NCI-H2107 treated with DMSO at 0.1 percent for 48 hours (cell line): Measurements from ENCODE around the gene LRRC45.

ENCODE experiments used
- DNase-seq: peaks from one replicate; lab custom pipeline; 2025; ENCODE audit not compliant: unreplicated experiment; lab: John Stamatoyannopoulos, UW

Gene LRRC45

DNA sequence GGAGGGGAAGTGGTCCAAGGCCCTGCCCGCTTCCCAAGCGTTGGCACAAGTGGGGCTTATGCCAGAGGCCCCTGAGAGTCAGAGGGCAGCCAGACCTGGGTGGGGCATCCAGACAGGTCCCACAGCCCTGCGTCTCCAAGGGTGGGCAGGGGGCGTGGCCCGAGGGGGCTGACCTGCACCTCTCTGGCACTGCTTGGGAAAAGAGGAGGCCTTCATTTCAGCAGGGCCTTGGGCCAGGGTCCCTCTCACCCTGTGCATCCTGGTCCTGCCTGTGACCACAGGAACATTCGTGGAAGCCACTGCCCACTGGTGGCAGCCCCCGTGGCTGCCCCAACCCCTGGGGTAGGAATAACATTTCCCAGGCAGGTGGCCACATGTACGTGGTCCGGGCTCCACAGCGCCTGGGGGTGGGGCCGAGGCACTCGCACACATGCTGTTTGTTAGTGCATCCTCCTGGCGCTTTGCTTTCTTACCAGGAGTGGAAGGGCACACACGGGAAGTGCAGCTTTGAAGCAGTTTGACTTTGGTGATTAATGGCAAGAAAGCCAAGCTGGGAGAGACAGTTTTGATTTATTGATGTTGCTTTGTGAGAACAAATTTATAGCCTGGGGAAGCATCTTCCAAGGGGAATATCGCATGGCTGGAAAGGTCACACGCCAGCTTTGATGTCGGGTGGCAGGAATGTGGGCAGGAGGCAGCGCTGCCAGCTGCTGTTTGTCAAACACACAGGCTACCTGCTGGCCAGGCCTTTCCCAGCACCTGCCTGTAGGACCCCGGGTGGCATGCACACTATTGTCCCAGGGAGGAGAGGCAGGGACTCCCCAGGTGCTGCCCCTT is 4.7 kb upstream of the LRRC45 start:
- no peak for DNase-seq

DNA sequence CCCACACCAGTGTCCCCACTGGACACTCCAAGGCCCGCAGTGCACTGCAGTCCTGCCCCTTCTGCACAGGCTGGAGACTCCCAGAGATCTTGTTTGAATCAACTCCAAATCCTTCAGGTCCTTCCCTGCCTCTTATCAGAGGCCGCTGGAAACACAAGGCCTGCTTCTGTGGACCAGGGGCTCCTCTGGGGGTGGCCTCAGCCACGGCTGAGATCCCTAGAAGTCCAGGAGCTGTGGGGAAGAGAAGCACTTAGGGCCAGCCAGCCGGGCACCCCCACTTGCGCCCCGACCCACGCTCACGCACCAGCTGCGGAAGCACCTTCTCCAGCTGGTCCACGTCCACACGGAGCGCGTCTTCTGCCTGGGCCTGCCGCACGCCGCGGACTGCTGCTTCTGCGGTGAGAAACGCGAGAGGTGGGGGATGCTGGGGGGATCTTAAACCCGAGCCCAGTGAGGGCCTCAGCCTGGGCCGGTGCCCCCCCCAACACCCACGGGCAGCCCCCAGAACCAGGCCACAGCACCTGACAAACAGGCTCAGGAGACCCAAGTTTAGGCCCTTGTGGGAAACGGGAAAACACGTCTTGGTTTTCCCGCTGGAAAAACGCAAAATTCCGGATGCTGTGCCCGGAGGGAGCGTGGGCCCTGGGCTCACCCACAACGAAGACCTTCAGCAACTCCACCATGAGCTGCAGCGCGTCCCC is 4.0 kb upstream of the LRRC45 start:
- no peak for DNase-seq

DNA sequence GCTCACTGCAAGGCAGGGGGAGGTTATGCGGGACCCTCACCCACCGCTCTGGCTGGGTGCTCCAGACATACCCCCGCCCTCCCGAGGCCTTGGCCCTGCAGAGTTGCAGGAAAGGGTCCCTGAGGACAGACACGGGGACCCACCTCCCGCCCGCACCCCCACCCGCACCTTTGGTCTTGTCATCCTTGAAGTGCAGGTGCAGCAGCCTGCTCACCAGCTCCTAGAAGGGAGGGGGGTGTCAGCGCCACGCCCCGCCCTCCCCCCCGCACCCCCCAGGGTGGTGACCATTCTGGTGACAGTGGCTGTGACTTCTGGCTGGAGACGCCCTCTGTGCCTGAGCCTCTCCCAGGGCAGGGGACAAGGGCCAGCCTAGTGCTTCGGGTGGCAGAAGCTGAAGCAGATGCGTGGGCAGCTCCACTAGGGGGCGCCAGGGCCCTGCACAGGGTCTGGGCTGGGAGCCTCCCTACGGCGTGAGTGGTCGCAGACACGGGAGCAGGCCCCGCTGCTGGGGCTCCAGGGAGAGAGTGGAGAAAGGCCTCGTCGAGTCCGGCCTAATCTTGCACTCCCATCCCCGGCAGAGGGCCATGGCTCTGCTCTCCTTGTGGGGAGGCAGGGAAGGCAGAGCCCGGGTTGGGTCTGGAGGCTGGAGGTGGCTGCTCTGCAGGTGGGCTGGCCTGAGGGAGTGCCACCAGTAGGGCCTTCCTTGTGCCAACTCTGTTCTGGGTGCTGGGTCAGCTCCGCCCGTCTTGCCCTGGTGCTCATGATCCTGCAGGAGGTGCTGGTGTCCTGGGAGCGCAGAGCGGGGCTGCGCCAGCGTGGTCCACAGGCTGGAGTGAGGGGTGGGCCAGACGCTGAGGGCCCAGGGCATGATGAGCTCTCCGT is 3.2 kb upstream of the LRRC45 start:
- DNase-seq = no peak

DNA sequence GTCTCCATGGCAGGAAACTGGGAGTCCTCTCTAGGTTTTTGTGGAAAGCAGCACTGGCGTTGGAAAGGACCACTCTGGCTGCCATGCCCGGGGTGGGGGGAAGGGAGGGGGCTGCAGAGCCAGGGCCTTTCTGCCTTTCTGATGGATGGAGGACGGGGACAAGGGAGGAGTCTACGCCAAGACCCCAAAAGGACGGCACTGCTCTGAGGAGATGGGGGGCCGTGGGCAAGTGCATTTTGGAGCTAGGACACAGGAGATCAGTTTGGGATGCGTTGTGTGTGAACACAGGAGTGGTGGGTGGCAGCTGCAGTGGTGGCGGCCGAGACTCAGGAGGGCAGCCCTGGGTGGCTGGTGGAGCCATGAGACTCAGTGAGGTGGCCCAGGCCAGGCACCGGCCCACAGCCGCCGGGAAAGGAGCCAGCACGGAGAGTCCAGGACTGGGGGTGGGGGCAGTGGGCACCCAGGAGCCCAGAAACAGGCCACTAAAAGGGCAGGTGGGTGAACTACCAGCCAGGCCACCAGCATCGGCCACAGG is 2.5 kb upstream of the LRRC45 start:
- no peak for DNase-seq

DNA sequence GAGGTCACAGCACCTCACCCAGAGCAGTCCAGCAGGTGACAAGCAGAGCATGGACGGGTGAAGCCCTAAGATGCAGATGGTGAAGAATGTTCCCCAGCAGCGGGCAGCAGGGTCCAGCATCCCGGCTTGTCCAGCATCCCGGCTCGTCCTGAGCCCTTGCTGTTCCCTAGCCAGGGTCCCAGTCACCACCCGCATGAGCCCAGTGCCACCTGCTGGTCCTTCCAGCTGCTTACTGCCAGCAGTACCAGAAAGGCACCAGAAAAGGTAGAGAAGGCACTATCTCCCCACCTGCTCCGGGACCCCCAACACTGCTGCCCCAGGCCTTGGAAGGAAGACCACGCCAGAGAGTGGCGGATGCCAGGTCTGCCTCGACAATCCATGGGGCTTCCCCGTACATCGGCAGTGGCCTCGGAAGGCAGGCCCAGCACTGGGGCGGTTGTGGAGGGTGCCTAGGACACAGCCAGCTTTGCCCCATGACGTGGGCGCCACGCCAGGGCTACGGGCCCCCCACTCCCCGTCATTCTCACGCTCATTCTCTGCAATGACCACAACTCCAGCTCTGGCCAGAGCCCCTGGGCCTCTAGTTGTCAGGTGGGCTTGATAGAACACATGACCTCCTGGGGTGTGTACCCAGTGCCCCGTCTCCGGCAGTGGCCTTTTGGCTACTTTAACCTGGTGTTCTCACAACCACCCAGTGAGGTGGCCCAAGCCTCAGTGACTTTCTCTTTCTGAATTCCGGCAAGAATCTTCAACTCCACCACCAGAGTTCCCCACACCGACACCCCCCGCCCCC is 1.8 kb upstream of the LRRC45 start:
- DNase-seq = peak; percentile 32

DNA sequence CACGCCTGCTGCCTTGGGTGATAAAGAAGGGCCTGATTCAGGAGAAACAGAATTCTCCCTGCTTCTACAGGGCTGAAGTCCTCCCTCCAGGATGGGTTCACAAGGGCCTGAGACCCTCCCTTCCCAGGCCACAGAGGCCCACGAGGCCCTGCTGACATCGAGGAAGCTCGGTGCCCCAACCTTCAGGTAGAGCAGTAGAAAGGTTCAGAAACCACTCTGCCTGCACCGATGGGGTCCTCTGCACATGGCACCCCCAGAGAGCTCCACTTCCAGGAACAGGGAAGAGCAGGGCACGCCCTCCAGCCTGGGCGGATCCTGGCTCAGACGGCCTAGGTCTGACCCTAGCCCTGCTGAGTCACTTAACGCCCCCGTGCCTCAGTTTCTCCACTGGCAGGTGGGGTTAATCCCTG is 1.2 kb upstream of the LRRC45 start:
- no peak for DNase-seq

DNA sequence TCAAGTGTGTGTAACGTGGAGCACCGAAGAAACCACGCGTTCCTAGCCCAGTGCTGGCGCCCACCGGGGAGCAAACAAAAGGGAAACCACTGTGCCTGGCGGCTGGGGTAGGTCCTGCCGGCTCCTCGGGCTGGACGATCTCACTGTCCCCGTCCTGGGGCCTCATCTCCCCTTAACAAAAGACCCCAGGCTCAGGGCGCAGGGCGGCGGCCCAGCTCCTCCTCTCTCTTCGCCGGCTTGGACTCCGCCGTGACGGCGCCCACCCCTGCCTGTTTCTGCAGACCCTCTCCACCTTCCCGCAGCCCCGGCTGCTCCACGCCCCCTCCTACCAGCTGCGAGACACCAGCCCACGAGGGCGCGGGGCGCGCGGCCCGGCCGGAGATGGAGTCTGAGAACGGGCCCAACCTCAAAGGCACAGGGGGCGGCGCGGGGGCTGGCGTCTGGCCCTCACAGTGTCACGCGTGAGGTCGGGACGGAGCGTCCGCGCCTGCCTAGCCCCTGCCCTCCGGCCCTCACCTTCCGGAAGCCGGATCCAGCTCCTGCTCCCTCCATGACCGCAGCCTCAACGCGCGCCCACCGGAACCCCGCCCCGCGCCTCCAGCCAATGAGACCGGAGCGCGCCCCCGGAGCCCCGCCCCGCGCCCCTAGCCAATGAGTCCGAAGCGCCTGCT is 660 bp upstream of the LRRC45 start, which contains the start of gene CENPX:
Gene CENPX (minus strand): TSS at position 569 of the 671 bp plus-strand sequence. CDS start 17 bp downstream, at position 552.
- DNase-seq = no peak

DNA sequence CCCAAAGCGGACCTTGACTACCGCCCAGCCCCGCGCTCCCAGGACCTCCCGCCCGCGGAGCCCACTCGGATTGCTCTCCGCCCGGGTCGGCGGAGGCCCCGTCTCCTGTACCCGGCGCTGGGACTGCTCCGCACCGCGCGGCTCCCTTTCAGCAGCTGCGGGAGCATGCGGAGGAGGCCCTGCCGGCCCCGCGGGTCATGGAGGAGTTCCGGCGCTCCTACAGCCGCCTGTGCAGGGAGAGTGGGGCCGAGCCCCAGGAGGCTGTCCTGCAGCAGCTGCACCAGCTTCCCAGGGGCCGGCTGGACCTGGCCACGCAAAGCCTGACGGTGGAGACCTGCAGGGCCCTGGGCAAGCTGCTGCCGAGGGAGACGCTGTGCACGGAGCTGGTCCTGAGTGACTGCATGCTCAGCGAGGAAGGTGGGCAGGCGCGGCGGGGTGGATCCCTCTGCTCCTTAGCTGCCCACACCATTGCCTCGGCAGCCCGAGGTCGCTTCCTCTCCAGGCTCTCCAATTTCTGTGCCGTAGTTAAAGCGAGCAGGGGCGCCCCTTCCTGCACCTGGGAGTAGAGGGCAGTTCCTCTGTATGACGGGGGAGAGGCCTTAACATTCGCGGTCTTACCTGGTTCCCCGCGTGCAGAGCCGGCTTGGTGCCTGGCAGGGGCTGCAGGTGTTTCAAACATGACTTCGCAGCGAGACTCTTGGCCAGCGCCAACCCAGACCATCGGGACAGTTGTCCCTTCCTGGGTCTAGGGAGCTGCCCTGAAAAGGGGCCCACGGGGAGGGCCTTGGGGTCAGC is 539 bp downstream of the LRRC45 start:
- DNase-seq = no peak

DNA sequence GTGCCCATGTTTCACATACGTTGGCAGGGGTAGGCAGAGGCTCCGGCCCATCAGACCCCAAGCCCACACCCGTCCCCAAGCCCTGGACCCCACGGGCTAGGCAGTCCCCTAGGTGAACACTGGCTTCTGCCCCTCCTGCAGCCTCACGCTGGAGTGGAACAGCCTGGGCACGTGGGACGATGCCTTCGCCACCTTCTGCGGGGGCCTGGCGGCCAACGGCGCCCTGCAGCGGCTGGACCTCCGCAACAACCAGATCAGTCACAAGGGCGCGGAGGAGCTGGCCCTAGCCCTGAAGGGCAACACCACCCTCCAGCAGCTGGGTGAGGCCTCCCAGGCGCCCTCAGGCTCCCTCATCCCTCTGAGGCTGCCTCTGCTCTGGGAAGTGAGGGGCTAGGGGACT is 1.8 kb downstream of the LRRC45 start:
- DNase-seq = no peak

DNA sequence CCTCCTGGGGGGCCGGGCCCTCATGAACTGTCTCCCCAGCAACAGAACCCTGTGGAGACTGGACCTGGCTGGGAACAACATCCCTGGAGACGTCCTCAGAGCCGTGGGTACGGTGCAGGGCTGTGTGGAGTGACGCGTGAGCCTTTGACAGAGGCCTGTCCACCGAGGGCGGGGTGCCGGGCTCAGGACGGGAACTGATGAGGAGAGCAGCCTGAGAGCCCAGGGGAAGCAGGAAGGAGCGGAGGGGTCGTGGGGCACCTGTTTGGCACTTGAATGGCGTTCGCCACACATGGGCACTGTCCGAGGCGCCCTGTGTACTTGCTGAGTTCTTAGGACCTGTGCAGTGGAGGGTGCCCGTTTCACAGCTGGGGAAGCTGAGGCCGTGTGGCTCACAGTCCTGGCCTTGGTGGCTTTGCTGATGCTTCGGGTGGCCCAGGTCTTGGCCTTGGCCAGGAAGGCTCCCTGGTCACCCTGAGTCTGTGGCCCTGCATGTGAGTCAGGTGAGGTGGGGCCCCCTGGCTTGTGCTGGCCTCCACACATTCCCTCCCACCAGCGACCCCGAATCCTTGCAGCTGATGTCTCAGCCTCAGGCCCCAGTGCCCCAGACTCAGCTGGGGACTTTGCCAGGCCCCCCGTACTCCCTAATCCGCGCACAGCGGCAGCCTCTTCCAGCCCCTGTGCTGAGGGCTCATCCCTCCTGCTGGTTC is 2.4 kb downstream of the LRRC45 start:
- DNase-seq = no peak

DNA sequence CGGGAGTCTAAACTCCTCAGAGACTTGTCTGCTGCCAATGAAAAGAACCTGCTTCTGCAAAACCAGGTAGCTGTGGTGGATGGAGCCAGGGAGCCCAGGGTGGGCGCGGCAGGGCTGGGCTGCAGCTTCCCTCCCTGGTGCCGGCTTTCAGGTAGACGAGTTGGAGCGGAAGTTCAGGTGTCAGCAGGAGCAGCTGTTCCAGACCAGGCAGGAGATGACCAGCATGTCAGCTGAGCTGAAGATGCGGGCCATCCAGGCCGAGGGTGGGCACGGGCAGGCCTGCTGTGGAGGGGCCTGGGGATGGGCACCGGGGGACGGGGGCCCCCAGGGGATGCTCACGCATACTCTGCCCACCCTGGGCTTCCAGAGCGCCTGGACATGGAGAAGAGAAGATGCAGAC is 5.1 kb downstream of the LRRC45 start:
- no peak for DNase-seq

DNA sequence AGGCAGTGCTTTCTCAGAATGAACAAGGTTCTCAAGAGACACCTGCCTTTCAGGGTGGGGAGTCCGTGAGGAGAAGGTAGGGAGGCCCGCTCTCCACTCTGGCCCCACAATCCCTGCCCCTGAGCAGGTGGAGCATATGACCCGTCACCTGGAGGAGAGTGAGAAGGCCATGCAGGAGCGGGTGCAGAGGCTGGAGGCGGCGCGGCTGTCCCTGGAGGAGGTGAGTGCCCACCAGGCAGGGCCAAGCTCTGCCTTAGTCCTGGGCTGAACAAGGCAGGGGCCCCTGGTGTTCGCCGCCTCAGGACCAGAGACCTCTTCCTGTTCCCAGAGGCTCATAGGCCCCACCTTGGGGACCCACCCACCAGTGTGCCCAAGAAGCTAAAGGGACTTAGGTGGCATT is 5.9 kb downstream of the LRRC45 start:
- no peak for DNase-seq

DNA sequence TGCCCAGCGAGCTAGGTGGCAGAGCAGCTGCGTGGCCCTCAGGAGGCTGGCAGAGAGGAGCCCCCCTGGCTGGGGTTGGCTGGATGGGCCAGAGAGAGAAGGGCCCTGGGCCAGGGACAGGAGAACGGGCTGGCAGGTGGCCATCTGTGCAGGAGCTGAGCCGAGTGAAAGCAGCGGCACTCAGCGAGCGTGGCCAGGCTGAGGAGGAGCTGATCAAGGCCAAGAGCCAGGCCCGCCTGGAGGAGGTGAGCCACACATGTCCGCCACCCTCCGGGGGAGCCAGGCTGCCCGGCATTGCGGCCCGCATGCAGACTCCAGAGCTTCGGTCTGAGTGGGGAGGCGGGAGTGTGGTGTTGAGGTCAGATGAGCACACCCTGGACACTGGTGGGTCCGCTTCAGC is 6.3 kb downstream of the LRRC45 start:
- DNase-seq = no peak

DNA sequence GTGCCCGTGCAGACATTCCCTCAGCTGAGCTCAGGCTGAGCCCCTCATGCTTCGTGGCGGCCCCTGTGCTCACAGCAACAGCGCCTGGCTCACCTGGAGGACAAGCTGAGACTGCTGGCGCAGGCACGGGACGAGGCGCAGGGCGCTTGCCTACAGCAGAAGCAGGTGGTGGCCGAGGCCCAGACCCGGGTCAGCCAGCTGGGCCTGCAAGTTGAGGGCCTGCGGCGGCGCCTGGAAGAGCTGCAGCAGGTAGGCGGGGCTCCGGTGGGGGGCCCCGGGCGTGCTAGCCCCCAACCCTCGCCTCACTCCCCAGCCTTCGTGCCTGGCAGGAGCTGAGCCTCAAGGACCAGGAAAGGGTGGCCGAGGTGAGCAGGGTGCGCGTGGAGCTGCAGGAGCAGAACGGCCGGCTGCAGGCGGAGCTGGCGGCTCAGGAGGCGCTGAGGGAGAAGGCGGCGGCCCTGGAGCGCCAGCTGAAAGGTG is 6.9 kb downstream of the LRRC45 start:
- DNase-seq = no peak

DNA sequence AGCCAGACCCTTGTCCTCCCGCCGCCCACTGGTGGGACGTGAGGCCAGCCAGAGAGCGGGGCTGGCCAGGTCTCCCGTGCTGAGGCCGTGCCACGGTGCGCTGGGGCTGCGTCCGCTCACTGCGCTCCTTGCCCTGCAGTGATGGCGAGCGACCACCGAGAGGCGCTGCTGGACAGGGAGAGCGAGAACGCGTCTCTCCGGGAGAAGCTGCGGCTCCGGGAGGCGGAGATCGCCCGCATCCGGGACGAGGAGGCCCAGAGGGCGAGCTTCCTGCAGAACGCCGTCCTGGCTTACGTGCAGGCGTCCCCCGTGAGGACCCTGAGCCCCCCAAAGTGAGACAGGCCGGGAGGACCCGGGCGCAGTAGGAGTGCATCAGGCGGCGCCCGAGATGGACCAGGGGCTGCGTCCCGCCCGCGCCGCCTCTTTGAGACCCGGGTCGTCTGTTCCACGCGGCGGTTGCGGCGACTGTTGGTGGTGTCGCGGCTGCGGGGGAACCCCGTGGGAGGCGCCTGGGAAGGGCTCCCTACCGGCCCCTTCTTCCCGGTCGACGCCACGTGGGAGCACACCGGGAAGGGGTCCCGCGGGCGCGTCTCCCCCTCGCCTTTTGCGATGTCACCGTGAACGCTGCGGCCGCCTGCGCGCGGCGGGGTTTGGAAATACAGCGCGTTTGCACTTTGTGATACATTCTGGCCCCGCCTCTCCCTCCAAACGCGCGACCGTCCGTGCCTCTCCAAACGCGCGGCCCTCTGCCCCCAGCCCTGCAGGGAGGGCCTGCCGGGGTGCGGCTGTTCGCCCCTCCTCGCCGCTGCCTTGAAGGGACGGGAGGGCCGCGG is 7.6 kb downstream of the LRRC45 start:
- no peak for DNase-seq

DNA sequence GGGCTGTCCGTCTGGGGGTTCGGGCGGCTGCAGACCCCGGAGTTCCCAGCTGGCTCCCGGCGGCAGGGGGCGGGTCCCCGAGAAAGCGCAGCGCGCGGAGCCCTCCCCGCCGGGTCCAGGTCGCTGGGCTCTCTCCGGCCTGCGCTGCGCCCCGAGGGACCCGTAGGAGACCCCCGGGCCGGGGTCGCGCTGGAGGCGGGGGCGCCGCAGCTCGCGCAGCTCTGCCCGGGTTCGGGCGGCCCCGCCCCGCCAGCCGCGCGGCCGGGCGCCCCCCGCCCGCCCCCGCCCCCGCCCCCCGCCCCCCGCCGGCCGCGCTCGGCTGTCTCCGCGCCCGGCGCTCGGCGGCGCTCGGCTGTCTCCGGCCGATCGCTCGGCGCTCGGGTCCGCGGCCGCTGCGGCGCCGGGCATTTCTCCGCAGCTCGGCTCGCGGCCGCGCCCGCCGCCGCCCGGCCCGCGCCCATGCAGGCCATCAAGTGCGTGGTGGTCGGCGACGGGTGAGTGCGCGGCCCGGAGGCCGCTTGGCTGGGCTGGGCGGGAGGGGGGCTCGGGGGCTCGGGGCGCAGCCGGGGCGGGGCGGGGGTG is 8.3 kb downstream of the LRRC45 start, which contains the start of gene RAC3:
Gene RAC3 (plus strand): TSS at position 376 of the 582 bp plus-strand sequence. CDS start 84 bp downstream, at position 460.
- DNase-seq = no peak
